Activated CD4-positive, alpha-beta T cell treated with anti-CD3 and anti-CD28 coated beads, Interleukin-2, Interleukin-6, amounts not matched to agents 100 ng/mL and 50 ng/mL, durations not matched to agents 16 hours and 8 hours (primary cell): Measurements from ENCODE around the gene TRMU.

Source experiments
- DNase-seq: peaks from one replicate; pipeline ENCODE4 v3.0.0-alpha.2; 2020

Gene TRMU

GRCh38 chr22:46373159-46373558, 37.6 kb downstream of the TRMU start:
- DNase-seq = no peak

- DNase-seq = no peak
Observed at GRCh38 chr22:46373921-46374662, 38.6 kb downstream of the TRMU start.

- no peak for DNase-seq
Observed at GRCh38 chr22:46374663-46375474, 39.4 kb downstream of the TRMU start.

GRCh38 chr22:46376111-46376510, 40.6 kb downstream of the TRMU start:
- no peak for DNase-seq

GRCh38 chr22:46376908-46377524, 41.5 kb downstream of the TRMU start:
- no peak for DNase-seq

- DNase-seq = no peak
Observed at GRCh38 chr22:46377525-46378425, 42.3 kb downstream of the TRMU start.

- no peak for DNase-seq
Observed at GRCh38 chr22:46378426-46379065, 43.0 kb downstream of the TRMU start.

GRCh38 chr22:46379066-46379930, 43.8 kb downstream of the TRMU start:
- DNase-seq = no peak

GRCh38 chr22:46380069-46380468, 44.6 kb downstream of the TRMU start:
- no peak for DNase-seq

- DNase-seq = no peak
Observed at GRCh38 chr22:46380581-46380980, 45.1 kb downstream of the TRMU start.

- no peak for DNase-seq
Observed at GRCh38 chr22:46381142-46381541, 45.6 kb downstream of the TRMU start.

- no peak for DNase-seq
Observed at GRCh38 chr22:46381731-46382130, 46.2 kb downstream of the TRMU start.

- DNase-seq = no peak
Observed at GRCh38 chr22:46382524-46382923, 47.0 kb downstream of the TRMU start.

- no peak for DNase-seq
Observed at GRCh38 chr22:46386312-46386711, 50.8 kb downstream of the TRMU start.

- no peak for DNase-seq
Observed at GRCh38 chr22:46387748-46388147, 52.2 kb downstream of the TRMU start.

GRCh38 chr22:46388647-46389046, 53.1 kb downstream of the TRMU start:
- no peak for DNase-seq

- DNase-seq = no peak
Observed at GRCh38 chr22:46389081-46389480, 53.6 kb downstream of the TRMU start.

- DNase-seq = no peak
Observed at GRCh38 chr22:46390105-46390651, 54.7 kb downstream of the TRMU start.

GRCh38 chr22:46390652-46391301, 55.3 kb downstream of the TRMU start:
- no peak for DNase-seq

- no peak for DNase-seq
Observed at GRCh38 chr22:46391486-46392136, 56.1 kb downstream of the TRMU start.
